Right lobe of liver (tissue), 6 donors: ENCODE results near the gene SH3TC2. TPM values are rescaled to one million over a fixed set of nuclear protein-coding genes. Genes with fewer than 3 reads are reported as not detected.

Experiments used
- ATAC-seq, 4 donors: fragments of 200-7000 bp; cut with Tn5 transposase; one replicate each; pipeline ENCODE4 v1.9.1; 2020; ENCODE audit warnings: mild to moderate bottlenecking in 4 of 4, moderate library complexity in 4 of 4
- DNase-seq, 3 donors: peaks; one replicate each; pipeline ENCODE4 v3.0.0-alpha.2; 2020
- H3K27ac ChIP-seq, 3 donors: fragments of 200-600 bp; one replicate each; pipeline ENCODE4 v1.8.0; 2022
- H3K27me3 ChIP-seq, 2 donors: fragments of 200-600 bp; one replicate each; pipeline ENCODE4 v1.8.0; 2022
- H3K36me3 ChIP-seq, 4 donors: fragments of 200-600 bp; sonication (generic) in 1 of 4; one replicate each; pipeline versions ENCODE4 v1.5.1 to v1.8.0; 2017 to 2022; ENCODE audit warnings: control low read depth in 1 of 4
- H3K4me1 ChIP-seq, 4 donors: fragments of 200-600 bp; sonication (generic) in 1 of 4; one replicate each; pipeline versions ENCODE4 v1.5.1 to v1.8.0; 2017 to 2022; ENCODE audit warnings: control low read depth in 1 of 4
- H3K4me3 ChIP-seq, 3 donors: fragments of 200-600 bp; one replicate each; pipeline ENCODE4 v1.8.0; 2022
- H3K9me3 ChIP-seq, 4 donors: fragments of 200-600 bp; sonication (generic) in 1 of 4; one replicate each; pipeline versions ENCODE4 v1.5.1 to v1.8.0; 2017 to 2022; ENCODE audit warnings: control low read depth in 1 of 4
- POLR2A ChIP-seq: fragments of 450-650 bp; IDR thresholded peaks from one replicate; pipeline ENCODE4 v1.6.1; 2017; ENCODE audit warnings: antibody characterized with exemption, mild to moderate bottlenecking
- WGBS: methylation state at CpG from one replicate; pipeline ENCODE4 v1.1.6; 2018; ENCODE audit warnings: low coverage, low lambda C conversion rate; ENCODE audit not compliant: insufficient coverage; ENCODE audit errors: missing lambda C conversion rate; 5-methylcytosine and 5-hydroxymethylcytosine counted together
- intact Hi-C, 2 donors: fragments of 100-400 bp; cut with DNase I; formaldehyde crosslinking; loops; one replicate each; pipeline versions ENCODE4 v1.11.2 to v1.14.1; 2022
- long read RNA-seq: library from polyadenylated mRNA; unstranded; transcript quantifications from one replicate; pipeline ENCODE4 v2.0.0, GENCODE V29; 2019
- total RNA-seq, 6 experiments: library from RNA; depleted of rRNA in 2 of 6; stranded (reverse); fragments of >200 nt in 2 of 6; fragmentation: NEBNext Ultra II Directional in 3 of 6; extraction: Animal tissue kit (Norgen Biotek cat#: 25700) in 3 of 6; gene quantifications; one replicate each; pipeline versions ENCODE4 v1.1.0 to v1.2.4, GENCODE V29; 2016 to 2023
- TF ChIP-seq, protein P1 (sequence below), 4 donors: fragments of 200-600 bp in 3 of 4; fragments of 450-650 bp in 1 of 4; IDR thresholded peaks; one replicate each; pipeline versions ENCODE4 v1.5.1 to v1.8.0; 2016 to 2022; ENCODE audit warnings: antibody characterized with exemption in 4 of 4, mild to moderate bottlenecking in 2 of 4
- donor health status: DM: no; HTN: yes; CAD: no.
- donor health status: DM: no; HTN: no; CAD: no.
- donor health status: DM: no; HTN: no; CAD: no.
- donor health status: DM: no; HTN: yes; CAD: no.
- donor health status: DM: no; HTN: yes; CAD: no.

SH3TC2 gene
- under 1 TPM; 0.06 to 0.88 (median 0.53) TPM for total RNA-seq
- long read RNA-seq: 0 reads

DNA sequence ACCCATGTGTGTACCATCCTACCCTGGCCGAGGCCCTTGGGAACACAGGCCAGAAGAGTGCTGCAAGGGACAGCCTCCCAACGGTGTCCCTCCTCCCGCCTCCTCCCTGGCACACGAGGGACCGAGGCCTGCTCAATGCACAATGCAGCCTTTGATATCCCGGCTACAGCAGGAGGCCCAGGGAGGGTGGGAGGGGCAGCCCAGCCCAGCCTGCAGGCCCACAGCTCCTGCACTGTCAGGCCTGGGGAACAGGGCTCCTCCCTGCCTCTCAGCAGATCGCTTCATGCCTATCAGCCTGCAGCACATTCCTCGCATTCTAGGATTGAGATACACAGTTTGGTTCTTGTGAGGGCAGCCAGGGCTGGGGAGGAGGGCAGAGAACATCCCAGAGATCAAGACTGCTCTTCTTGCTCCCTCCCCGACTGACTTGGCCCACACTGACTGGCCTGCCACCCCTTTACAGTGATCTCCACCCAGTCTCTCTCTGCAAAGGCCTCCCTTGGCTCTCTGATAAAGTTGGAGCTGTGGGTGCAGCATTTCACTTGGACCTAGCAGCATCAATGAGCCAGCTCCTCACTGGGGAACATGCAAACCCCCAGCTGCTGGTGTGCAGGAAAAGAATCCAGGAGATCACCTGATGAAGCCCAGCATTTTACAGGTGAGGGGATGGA is at the start of gene SH3TC2:
SH3TC2 (minus strand) TSS at position 46 of the 671 bp plus-strand sequence; CDS start at position 6, 40 bp downstream.
- TF ChIP-seq, protein P1, sequence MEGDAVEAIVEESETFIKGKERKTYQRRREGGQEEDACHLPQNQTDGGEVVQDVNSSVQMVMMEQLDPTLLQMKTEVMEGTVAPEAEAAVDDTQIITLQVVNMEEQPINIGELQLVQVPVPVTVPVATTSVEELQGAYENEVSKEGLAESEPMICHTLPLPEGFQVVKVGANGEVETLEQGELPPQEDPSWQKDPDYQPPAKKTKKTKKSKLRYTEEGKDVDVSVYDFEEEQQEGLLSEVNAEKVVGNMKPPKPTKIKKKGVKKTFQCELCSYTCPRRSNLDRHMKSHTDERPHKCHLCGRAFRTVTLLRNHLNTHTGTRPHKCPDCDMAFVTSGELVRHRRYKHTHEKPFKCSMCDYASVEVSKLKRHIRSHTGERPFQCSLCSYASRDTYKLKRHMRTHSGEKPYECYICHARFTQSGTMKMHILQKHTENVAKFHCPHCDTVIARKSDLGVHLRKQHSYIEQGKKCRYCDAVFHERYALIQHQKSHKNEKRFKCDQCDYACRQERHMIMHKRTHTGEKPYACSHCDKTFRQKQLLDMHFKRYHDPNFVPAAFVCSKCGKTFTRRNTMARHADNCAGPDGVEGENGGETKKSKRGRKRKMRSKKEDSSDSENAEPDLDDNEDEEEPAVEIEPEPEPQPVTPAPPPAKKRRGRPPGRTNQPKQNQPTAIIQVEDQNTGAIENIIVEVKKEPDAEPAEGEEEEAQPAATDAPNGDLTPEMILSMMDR (IDR thresholded peaks at IDR 0.05): no peak
- no peak for TF ChIP-seq POLR2A
- intact Hi-C loops: no loop called here
- DNase-seq: peak in 2 of 3 donors; percentile 17 to 53
- 27% methylated on average over 7 of the region's 9 CpGs for WGBS
- no peaks in the 10 kb centered on the region for H3K27me3 ChIP-seq
- ATAC-seq: peak; percentile 16 to 58 (median 44)
- no peaks in the 10 kb centered on the region for H3K9me3 ChIP-seq
- peak within 1 kb of the TSS in 2 of 3 donors; percentile 1 to 32 for H3K27ac ChIP-seq
- peaks cover 0 to 5% (median 0%) of the 10 kb centered on the region in 4 donors for H3K4me1 ChIP-seq
- H3K36me3 ChIP-seq: no peaks in the 10 kb centered on the region
- H3K4me3 ChIP-seq: no peak within 1 kb of the TSS

DNA sequence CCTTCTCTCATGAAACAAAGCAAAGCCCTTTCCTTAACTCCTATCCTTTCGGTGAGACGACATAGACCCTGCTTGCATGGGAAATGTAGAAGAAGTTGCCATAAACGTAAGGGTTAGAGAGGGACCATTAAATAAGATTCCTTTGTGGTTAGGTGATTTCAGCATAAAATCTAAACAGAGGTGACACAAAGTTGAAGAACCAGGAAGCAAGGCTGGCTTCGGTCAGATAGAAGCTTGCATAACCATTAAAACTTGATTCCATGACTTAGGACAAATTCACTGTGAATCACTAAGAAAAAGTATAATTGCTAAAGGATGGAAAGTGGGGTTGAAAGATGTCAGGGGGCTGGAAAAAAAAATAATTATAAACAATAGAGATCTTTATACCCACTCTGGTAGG is 47.5 kb upstream of the SH3TC2 start:
- Histone ChIP-seq H3K36me3 (no peaks in the 10 kb centered on the region), H3K9me3 (no peaks in the 10 kb centered on the region), H3K4me3 (no peak overlapping the region), H3K27me3 (no peaks in the 10 kb centered on the region), H3K27ac (no peak overlapping the region), H3K4me1 (peaks cover 0 to 15% (median 0%) of the 10 kb centered on the region in 4 donors)
- intact Hi-C loops: loop anchor here in 1 of 2 donors (5.0 kb wide), 1 partner anchor 368 kb away; no protein-coding TSS in a partner anchor
- ATAC-seq (no peak), DNase-seq (no peak)
- 80% methylated on average over 4 of the region's 4 CpGs for WGBS
- no peak for TF ChIP-seq POLR2A
- TF ChIP-seq, protein P1 (IDR thresholded peaks at IDR 0.05): no peak

DNA sequence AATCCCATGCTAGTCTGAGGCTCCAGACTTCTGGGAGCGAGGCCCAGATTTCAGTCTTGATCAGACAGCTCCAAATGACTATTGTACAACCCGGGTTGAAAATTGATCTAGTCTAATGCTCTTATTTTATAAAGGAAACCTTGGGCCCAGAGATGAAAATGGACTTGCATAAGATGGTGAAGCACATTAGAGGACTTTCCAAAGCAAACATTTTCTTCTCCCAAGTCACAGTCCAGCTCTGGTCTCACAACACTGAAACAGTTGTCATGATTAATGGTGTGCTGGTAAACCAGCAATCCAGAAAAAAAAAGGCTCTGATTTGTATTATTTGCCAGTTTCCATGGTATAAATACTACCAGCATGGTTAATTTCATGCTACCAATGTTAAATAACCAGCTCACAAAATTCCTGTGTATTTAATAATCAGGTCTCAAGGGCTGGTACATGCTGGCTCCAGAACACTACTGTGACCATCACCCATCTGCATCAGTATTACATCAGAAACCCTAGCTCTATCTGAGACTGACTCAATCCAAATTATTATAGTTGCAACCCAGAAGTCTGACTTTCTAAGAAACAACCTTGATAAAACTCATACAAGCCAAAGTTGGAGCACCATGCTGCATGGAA is 45.9 kb upstream of the SH3TC2 start:
- H3K27ac ChIP-seq: no peak overlapping the region
- no peak for DNase-seq
- no peak overlapping the region for H3K4me3 ChIP-seq
- H3K36me3 ChIP-seq: no peaks in the 10 kb centered on the region
- H3K9me3 ChIP-seq: no peaks in the 10 kb centered on the region
- H3K4me1 ChIP-seq: peaks cover 0 to 4% (median 0%) of the 10 kb centered on the region in 4 donors
- 71% methylated on average over 2 of the region's 2 CpGs for WGBS
- intact Hi-C loops: no loop called here
- H3K27me3 ChIP-seq: no peaks in the 10 kb centered on the region
- ATAC-seq: no peak
- TF ChIP-seq, protein P1 (IDR thresholded peaks at IDR 0.05): no peak
- no peak for TF ChIP-seq POLR2A

DNA sequence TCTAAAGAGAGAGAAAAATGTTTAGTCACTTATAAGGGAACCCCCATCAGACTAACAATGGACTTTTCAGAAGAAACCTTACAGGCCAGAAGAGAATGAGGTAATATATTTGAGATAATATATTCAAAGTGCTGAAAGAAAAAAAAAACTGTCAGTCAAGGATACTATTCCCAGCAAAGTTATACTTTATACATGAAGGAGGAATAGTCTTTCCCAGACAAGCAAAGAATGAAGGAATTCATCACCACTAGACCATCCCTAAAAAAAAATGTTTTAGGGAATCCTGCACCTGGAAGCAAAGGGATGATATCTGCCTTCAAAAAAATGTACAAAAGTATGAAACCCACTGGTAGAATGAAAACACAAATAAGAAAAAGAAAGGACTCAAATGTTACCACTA is 37.5 kb upstream of the SH3TC2 start:
- ATAC-seq: no peak
- Histone ChIP-seq H3K4me3 (no peak overlapping the region), H3K36me3 (no peaks in the 10 kb centered on the region), H3K4me1 (no peaks in the 10 kb centered on the region), H3K9me3 (no peaks in the 10 kb centered on the region), H3K27me3 (no peaks in the 10 kb centered on the region), H3K27ac (no peak overlapping the region)
- no peak for DNase-seq
- TF ChIP-seq POLR2A: no peak
- TF ChIP-seq, protein P1 (IDR thresholded peaks at IDR 0.05): no peak
- intact Hi-C loops: no loop called here
